GM21723 (cell line): Measurements from ENCODE around the gene CTNND2.

ENCODE experiments used
- ATAC-seq: cut with Tn5 transposase; IDR thresholded peaks from one replicate; pipeline ENCODE4 v1.9.1; 2021; ENCODE audit warnings: mild to moderate bottlenecking, moderate library complexity; ENCODE audit not compliant: unreplicated experiment

CTNND2 gene

GRCh38 chr5:11599499-11599898, 304.7 kb downstream of the CTNND2 start:
- no peak for ATAC-seq

GRCh38 chr5:11596657-11597071, 307.6 kb downstream of the CTNND2 start:
- ATAC-seq = no peak

GRCh38 chr5:11596185-11596584, 308.1 kb downstream of the CTNND2 start:
- ATAC-seq = no peak

GRCh38 chr5:11595045-11595444, 309.2 kb downstream of the CTNND2 start:
- no peak for ATAC-seq

- ATAC-seq = no peak
Observed at GRCh38 chr5:11594021-11594420, 310.2 kb downstream of the CTNND2 start.

- no peak for ATAC-seq
Observed at GRCh38 chr5:11590475-11590874, 313.8 kb downstream of the CTNND2 start.

GRCh38 chr5:11588803-11589202, 315.4 kb downstream of the CTNND2 start:
- ATAC-seq = no peak

- no peak for ATAC-seq
Observed at GRCh38 chr5:11584017-11584416, 320.2 kb downstream of the CTNND2 start.

- ATAC-seq = no peak
Observed at GRCh38 chr5:11579351-11579750, 324.9 kb downstream of the CTNND2 start.

- no peak for ATAC-seq
Observed at GRCh38 chr5:11574787-11575186, 329.5 kb downstream of the CTNND2 start.

GRCh38 chr5:11573140-11573992, 330.9 kb downstream of the CTNND2 start:
- ATAC-seq = no peak

GRCh38 chr5:11564706-11565105, 339.5 kb downstream of the CTNND2 start:
- ATAC-seq = no peak

GRCh38 chr5:11563822-11564221, 340.4 kb downstream of the CTNND2 start:
- ATAC-seq = no peak

- no peak for ATAC-seq
Observed at GRCh38 chr5:11560915-11561697, 343.1 kb downstream of the CTNND2 start.

- no peak for ATAC-seq
Observed at GRCh38 chr5:11557063-11557462, 347.2 kb downstream of the CTNND2 start.

- ATAC-seq = no peak
Observed at GRCh38 chr5:11555171-11555570, 349.1 kb downstream of the CTNND2 start.

GRCh38 chr5:11547730-11548129, 356.5 kb downstream of the CTNND2 start:
- ATAC-seq = no peak

- no peak for ATAC-seq
Observed at GRCh38 chr5:11547140-11547539, 357.1 kb downstream of the CTNND2 start.

GRCh38 chr5:11540112-11540511, 364.1 kb downstream of the CTNND2 start:
- ATAC-seq = no peak

GRCh38 chr5:11531811-11532555, 372.3 kb downstream of the CTNND2 start:
- no peak for ATAC-seq

GRCh38 chr5:11528720-11529119, 375.5 kb downstream of the CTNND2 start:
- no peak for ATAC-seq
